ENCODE measurements around the gene CLHC1.

- TF ChIP-seq POLR2A (IDR thresholded peaks at IDR 0.05) (no peak), CTCF (IDR thresholded peaks at IDR 0.05) (peak in 2 of 5 experiments; percentile 9 to 11), POLR2AphosphoS5 (IDR thresholded peaks at IDR 0.05) (no peak), EP300 (IDR thresholded peaks at IDR 0.05; ENCODE audit: low read depth) (no peak)
These were observed 36.3 kb upstream of the CLHC1 start for GRCh38 chr2:55268288-55268906.
